Erythroblast (primary cell): ENCODE measurements around the gene PDE4D.

Experiments
- GATA1 ChIP-seq: IDR thresholded peaks from 2 replicates; pipeline ENCODE4 v1.6.1; 2011; ENCODE audit warnings: low read depth, mild to moderate bottlenecking, control low read depth, low read length, moderate library complexity
- POLR2A ChIP-seq: IDR thresholded peaks from 2 replicates; pipeline ENCODE4 v1.6.1; 2011; ENCODE audit warnings: mild to moderate bottlenecking, low read length

- TF ChIP-seq POLR2A (no peak), GATA1 (no peak)
Observed at GRCh38 chr5:59519338-59519737, 374.2 kb downstream of the PDE4D start.
